Ishikawa (cell line): ENCODE data around the gene PIBF1.

Experiments used
- CEBPB ChIP-seq: IDR thresholded peaks from 2 replicates; pipeline ENCODE4 v1.6.1; 2012
- CREB1 ChIP-seq: IDR thresholded peaks from 2 replicates; pipeline ENCODE4 v1.6.1; 2012; ENCODE audit warnings: low read depth
- EGR1 ChIP-seq: IDR thresholded peaks from 2 replicates; pipeline ENCODE4 v1.6.1; 2012
- EP300 ChIP-seq: IDR thresholded peaks from 2 replicates; pipeline ENCODE4 v1.6.1; 2012; ENCODE audit warnings: borderline replicate concordance
- NFIC ChIP-seq: IDR thresholded peaks from 2 replicates; pipeline ENCODE4 v1.6.1; 2012
- RAD21 ChIP-seq: IDR thresholded peaks from 2 replicates; pipeline ENCODE4 v1.6.1; 2012; ENCODE audit warnings: low read depth
- TAF1 ChIP-seq: IDR thresholded peaks from 2 replicates; pipeline ENCODE4 v1.6.1; 2012; ENCODE audit warnings: low read depth, mild to moderate bottlenecking
- TCF12 ChIP-seq: IDR thresholded peaks from 2 replicates; pipeline ENCODE4 v1.6.1; 2012; ENCODE audit warnings: low read depth
- TEAD4 ChIP-seq: IDR thresholded peaks from 2 replicates; pipeline ENCODE4 v1.6.1; 2012
- YY1 ChIP-seq: IDR thresholded peaks from 2 replicates; pipeline ENCODE4 v1.6.1; 2012; ENCODE audit warnings: low read depth
- ZBTB7A ChIP-seq: IDR thresholded peaks from 2 replicates; pipeline ENCODE4 v1.6.1; 2012; ENCODE audit warnings: low read depth
- TF ChIP-seq, protein P1 (sequence below): IDR thresholded peaks from 2 replicates; pipeline ENCODE4 v1.6.1; 2012; ENCODE audit warnings: low read depth, mild to moderate bottlenecking
- TF ChIP-seq, protein P2 (sequence below): IDR thresholded peaks from 2 replicates; pipeline ENCODE4 v1.6.1; 2012
- TF ChIP-seq, protein P3 (sequence below): IDR thresholded peaks from 2 replicates; pipeline ENCODE4 v1.6.1; 2012

DNA sequence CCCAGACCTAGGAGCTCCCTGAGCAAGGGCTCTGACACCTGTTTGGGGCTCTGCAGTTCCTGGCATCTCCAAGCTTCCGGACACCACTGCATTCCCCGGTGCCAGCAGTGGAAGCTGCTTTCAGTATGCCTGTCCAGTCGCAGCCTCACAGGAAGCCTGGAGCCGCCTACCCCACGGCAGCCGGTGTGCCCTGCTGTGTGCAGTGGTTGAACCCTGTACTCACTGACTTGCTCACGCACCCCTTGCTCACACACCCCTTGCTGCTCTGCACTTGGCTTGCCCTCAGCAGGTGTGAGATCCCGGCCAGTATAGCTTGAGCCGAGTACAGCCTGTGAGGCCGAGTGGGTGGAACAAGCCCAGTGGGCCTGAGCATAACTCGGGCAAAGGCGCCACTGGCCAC, 70.3 kb downstream of the PIBF1 start:
- no peak for TF ChIP-seq CREB1
- TF ChIP-seq CEBPB: no peak
- no peak for TF ChIP-seq EP300
- no peak for TF ChIP-seq TAF1
- TF ChIP-seq RAD21: no peak
- TF ChIP-seq TEAD4: no peak
- TF ChIP-seq, protein P1, sequence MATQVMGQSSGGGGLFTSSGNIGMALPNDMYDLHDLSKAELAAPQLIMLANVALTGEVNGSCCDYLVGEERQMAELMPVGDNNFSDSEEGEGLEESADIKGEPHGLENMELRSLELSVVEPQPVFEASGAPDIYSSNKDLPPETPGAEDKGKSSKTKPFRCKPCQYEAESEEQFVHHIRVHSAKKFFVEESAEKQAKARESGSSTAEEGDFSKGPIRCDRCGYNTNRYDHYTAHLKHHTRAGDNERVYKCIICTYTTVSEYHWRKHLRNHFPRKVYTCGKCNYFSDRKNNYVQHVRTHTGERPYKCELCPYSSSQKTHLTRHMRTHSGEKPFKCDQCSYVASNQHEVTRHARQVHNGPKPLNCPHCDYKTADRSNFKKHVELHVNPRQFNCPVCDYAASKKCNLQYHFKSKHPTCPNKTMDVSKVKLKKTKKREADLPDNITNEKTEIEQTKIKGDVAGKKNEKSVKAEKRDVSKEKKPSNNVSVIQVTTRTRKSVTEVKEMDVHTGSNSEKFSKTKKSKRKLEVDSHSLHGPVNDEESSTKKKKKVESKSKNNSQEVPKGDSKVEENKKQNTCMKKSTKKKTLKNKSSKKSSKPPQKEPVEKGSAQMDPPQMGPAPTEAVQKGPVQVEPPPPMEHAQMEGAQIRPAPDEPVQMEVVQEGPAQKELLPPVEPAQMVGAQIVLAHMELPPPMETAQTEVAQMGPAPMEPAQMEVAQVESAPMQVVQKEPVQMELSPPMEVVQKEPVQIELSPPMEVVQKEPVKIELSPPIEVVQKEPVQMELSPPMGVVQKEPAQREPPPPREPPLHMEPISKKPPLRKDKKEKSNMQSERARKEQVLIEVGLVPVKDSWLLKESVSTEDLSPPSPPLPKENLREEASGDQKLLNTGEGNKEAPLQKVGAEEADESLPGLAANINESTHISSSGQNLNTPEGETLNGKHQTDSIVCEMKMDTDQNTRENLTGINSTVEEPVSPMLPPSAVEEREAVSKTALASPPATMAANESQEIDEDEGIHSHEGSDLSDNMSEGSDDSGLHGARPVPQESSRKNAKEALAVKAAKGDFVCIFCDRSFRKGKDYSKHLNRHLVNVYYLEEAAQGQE: no peak
- no peak for TF ChIP-seq ZBTB7A
- no peak for TF ChIP-seq EGR1
- TF ChIP-seq, protein P2, sequence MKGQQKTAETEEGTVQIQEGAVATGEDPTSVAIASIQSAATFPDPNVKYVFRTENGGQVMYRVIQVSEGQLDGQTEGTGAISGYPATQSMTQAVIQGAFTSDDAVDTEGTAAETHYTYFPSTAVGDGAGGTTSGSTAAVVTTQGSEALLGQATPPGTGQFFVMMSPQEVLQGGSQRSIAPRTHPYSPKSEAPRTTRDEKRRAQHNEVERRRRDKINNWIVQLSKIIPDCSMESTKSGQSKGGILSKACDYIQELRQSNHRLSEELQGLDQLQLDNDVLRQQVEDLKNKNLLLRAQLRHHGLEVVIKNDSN: no peak
- TF ChIP-seq, protein P3, sequence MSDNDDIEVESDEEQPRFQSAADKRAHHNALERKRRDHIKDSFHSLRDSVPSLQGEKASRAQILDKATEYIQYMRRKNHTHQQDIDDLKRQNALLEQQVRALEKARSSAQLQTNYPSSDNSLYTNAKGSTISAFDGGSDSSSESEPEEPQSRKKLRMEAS: no peak
- no peak for TF ChIP-seq YY1
- TF ChIP-seq NFIC: no peak
- TF ChIP-seq TCF12: no peak
